Measurements from ENCODE around the gene POU6F1. TPM values are rescaled to one million over a fixed set of nuclear protein-coding genes. Genes with fewer than 3 reads are reported as not detected.

POU6F1 gene
- total and polyA plus RNA-seq, 10 of the 15 experiments (the other 5 are each of a cell fraction or from before 2014, with no cell fraction given): 0.26 to 4.2 (median 1.2) TPM

GRCh38 chr12:51234530-51234929, 16.7 kb upstream of the POU6F1 start:
- CTCF ChIA-PET: no interaction called here
- H3K4me2 ChIP-seq (ENCODE audit: control insufficient read depth, insufficient read depth): no peak overlapping the region
- no peaks in the 10 kb centered on the region for H3K4me1 ChIP-seq (ENCODE audit: control insufficient read depth, insufficient read depth, low read length)
- DNase-seq (ENCODE audit: low read depth, low spot score) (no peak), ATAC-seq (no peak), FAIRE-seq (no peak)
- no peak overlapping the region for H3K27ac ChIP-seq (ENCODE audit: control insufficient read depth, insufficient read depth)
- SMC1A ChIA-PET (ENCODE audit: uncharacterized antibody, unreplicated experiment): no interaction called here
- H3K36me3 ChIP-seq (ENCODE audit: control insufficient read depth in 2 of 2, insufficient read depth in 2 of 2, low read length in 1 of 2): no peaks in the 10 kb centered on the region
- in situ Hi-C loops (cut with MboI) (no loop called here), intact Hi-C loops (cut with micrococcal nuclease; ENCODE audit: unreplicated experiment) (no loop called here)
- no TSS peak for BruUV-seq (replicated peaks)
- H2AFZ ChIP-seq (ENCODE audit: control insufficient read depth, low read depth, low read length): no peak overlapping the region
- H3K79me2 ChIP-seq (ENCODE audit: control insufficient read depth, insufficient read depth, low read length): peaks cover 8% of the 10 kb centered on the region
- no peak for TF ChIP-seq GATAD2B (conservative IDR thresholded peaks at IDR 0.05; ENCODE audit: low read depth)
- no peak for TF ChIP-seq HDGF (IDR thresholded peaks at IDR 0.05)
- TF ChIP-seq, protein P1, sequence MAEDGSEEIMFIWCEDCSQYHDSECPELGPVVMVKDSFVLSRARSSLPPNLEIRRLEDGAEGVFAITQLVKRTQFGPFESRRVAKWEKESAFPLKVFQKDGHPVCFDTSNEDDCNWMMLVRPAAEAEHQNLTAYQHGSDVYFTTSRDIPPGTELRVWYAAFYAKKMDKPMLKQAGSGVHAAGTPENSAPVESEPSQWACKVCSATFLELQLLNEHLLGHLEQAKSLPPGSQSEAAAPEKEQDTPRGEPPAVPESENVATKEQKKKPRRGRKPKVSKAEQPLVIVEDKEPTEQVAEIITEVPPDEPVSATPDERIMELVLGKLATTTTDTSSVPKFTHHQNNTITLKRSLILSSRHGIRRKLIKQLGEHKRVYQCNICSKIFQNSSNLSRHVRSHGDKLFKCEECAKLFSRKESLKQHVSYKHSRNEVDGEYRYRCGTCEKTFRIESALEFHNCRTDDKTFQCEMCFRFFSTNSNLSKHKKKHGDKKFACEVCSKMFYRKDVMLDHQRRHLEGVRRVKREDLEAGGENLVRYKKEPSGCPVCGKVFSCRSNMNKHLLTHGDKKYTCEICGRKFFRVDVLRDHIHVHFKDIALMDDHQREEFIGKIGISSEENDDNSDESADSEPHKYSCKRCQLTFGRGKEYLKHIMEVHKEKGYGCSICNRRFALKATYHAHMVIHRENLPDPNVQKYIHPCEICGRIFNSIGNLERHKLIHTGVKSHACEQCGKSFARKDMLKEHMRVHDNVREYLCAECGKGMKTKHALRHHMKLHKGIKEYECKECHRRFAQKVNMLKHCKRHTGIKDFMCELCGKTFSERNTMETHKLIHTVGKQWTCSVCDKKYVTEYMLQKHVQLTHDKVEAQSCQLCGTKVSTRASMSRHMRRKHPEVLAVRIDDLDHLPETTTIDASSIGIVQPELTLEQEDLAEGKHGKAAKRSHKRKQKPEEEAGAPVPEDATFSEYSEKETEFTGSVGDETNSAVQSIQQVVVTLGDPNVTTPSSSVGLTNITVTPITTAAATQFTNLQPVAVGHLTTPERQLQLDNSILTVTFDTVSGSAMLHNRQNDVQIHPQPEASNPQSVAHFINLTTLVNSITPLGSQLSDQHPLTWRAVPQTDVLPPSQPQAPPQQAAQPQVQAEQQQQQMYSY (CRISPR knock-in tag; IDR thresholded peaks at IDR 0.05): no peak
- TF ChIP-seq STAT3 (IDR thresholded peaks at IDR 0.05; ENCODE audit: low read depth, low read length): no peak
- no peak for TF ChIP-seq ATF7 (IDR thresholded peaks at IDR 0.05; ENCODE audit: low read depth)
- TF ChIP-seq CHD2 (IDR thresholded peaks at IDR 0.05; ENCODE audit: borderline replicate concordance, low read depth, low read length): no peak
- no peak for TF ChIP-seq RAD51 (IDR thresholded peaks at IDR 0.05)
- no peak for TF ChIP-seq ZNF622 (IDR thresholded peaks at IDR 0.05)
- TF ChIP-seq SMAD5 (IDR thresholded peaks at IDR 0.05; ENCODE audit: low read depth): no peak
- no peak for TF ChIP-seq KLF5 (IDR thresholded peaks at IDR 0.05; ENCODE audit: partially characterized antibody)
- no peak for TF ChIP-seq JUND (IDR thresholded peaks at IDR 0.05; ENCODE audit: low read depth, low read length)
- no peak for TF ChIP-seq SREBF1 (IDR thresholded peaks at IDR 0.05; ENCODE audit: low read length)
- no peaks in the 10 kb centered on the region for H3K27me3 ChIP-seq (replicated peaks in 1 of 2; ENCODE audit: control insufficient read depth in 2 of 2, insufficient read depth in 2 of 2, low read length in 1 of 2)
- H3K9me3 ChIP-seq (replicated peaks; ENCODE audit: control insufficient read depth, insufficient read depth, low read length): no peaks in the 10 kb centered on the region
- POLR2A ChIA-PET: no interaction called here
- no peak overlapping the region for H3K4me3 ChIP-seq
- RAD21 ChIA-PET (ENCODE audit: unreplicated experiment): no interaction called here
- H3K9ac ChIP-seq (ENCODE audit: control insufficient read depth, insufficient read depth, low read length): no peak overlapping the region
- no peaks in the 10 kb centered on the region for H4K20me1 ChIP-seq (ENCODE audit: control insufficient read depth, insufficient read depth)
- WGBS (ENCODE audit: insufficient coverage, insufficient replicate concordance, low lambda C conversion rate, missing lambda C conversion rate): 86% methylated on average over 5 of the region's 5 CpGs
